T-helper 2 cell treated with Interferon-gamma antibody and Interleukin-4, amounts not matched to agents 5 μg/mL and 100 μg/mL, for 36 hours (primary cell): Measurements from ENCODE around the gene PTPN4.

Experiments used
- DNase-seq: peaks from one replicate; pipeline ENCODE4 v3.0.0; 2021; ENCODE audit warnings: low spot score
- H3K27ac Mint-ChIP-seq: one replicate; pipeline ENCODE4 v1.8.0; 2021; ENCODE audit warnings: mild to moderate bottlenecking, mixed read lengths
- H3K27me3 Mint-ChIP-seq: one replicate; pipeline ENCODE4 v1.8.0; 2021; ENCODE audit warnings: low read depth, mixed read lengths
- H3K36me3 Mint-ChIP-seq: one replicate; pipeline ENCODE4 v1.8.0; 2021; ENCODE audit warnings: low read depth, mixed read lengths
- H3K4me1 Mint-ChIP-seq: one replicate; pipeline ENCODE4 v1.8.0; 2021; ENCODE audit warnings: low read depth, mixed read lengths
- H3K4me3 Mint-ChIP-seq: one replicate; pipeline ENCODE4 v1.8.0; 2022; ENCODE audit warnings: mild to moderate bottlenecking, moderate library complexity, mixed read lengths
- H3K9me3 Mint-ChIP-seq: one replicate; pipeline ENCODE4 v1.8.0; 2021; ENCODE audit warnings: mixed read lengths

The PTPN4 gene

GRCh38 chr2:119819846-119820245 is 60.1 kb downstream of the PTPN4 start:
- Mint-ChIP-seq H3K36me3 (peaks cover 23% of the 10 kb centered on the region), H3K4me3 (no peak overlapping the region), H3K9me3 (peaks cover 16% of the 10 kb centered on the region), H3K27me3 (no peaks in the 10 kb centered on the region), H3K4me1 (peaks cover 18% of the 10 kb centered on the region), H3K27ac (no peak overlapping the region)
- no peak for DNase-seq

- Mint-ChIP-seq H3K36me3 (peaks cover 23% of the 10 kb centered on the region), H3K4me3 (no peak overlapping the region), H3K4me1 (peaks cover 18% of the 10 kb centered on the region), H3K27ac (no peak overlapping the region), H3K27me3 (no peaks in the 10 kb centered on the region), H3K9me3 (peaks cover 16% of the 10 kb centered on the region)
- DNase-seq = no peak
Observed at GRCh38 chr2:119820275-119820674, 60.6 kb downstream of the PTPN4 start.

GRCh38 chr2:119821266-119821665 is 61.5 kb downstream of the PTPN4 start:
- Mint-ChIP-seq H3K36me3 (peaks cover 19% of the 10 kb centered on the region), H3K4me1 (peaks cover 22% of the 10 kb centered on the region), H3K27me3 (no peaks in the 10 kb centered on the region), H3K27ac (no peak overlapping the region), H3K4me3 (no peak overlapping the region), H3K9me3 (peaks cover 16% of the 10 kb centered on the region)
- no peak for DNase-seq

DNA sequence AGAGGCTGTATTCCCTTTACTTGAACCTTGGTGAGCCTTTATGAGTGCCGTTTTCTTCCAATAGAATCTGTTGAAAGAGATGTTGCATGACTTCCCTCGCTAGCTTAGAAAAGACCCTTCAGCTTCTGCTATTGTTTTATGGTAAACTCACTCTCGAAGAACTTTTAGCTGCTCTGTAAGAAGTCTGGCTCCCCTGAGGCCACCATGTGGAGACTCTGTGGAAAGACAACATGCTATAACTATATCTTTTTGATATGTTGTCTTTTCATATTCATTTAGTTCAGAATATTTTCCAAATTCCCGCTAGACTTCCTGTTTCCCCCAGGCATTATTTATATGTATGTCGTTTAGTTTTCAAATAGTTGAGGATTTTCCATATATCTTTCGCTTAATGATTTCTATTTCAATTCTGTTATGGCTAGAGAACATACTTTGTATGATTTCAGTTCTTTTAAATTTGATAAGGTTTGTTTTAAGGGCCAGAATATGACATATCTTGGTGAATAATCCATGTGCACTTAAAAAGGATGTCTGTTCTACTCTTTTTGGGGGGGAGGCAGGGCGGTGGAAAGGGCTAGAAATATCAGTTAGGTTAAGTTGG is 64.1 kb downstream of the PTPN4 start:
- no peak for DNase-seq
- Mint-ChIP-seq H3K27me3 (no peaks in the 10 kb centered on the region), H3K4me1 (peaks cover 21% of the 10 kb centered on the region), H3K27ac (no peak overlapping the region), H3K9me3 (peaks cover 1% of the 10 kb centered on the region), H3K36me3 (peaks cover 3% of the 10 kb centered on the region), H3K4me3 (no peak overlapping the region)

DNA sequence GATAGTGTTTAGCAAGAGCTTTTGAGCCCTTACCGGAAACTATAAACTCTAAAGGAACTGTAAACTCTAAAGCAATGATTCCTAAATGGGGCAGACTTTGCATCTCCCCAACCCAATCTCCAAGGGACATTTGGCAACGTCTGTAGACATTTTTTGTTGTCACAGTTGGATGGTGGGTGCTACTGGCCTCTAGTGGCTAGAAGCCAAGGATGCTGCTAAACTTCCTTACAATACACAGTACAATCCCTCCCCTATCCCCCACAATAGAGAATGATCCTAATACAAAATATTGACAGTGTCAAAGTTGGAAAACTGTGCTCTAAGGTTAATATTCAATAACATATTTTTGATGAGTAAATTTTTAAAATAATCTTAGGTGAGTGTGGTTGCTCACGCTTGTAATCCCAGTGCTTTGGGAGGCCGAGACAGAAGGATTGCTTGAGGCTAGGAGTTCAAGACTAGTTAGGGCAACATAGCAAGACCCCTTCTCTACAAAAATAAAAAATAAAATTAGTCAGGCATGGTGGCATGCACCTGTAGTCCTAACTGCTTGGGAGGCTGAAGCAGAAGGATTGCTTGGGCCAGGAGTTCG is 66.7 kb downstream of the PTPN4 start:
- peaks cover 17% of the 10 kb centered on the region for H3K36me3 Mint-ChIP-seq
- H3K27me3 Mint-ChIP-seq = no peaks in the 10 kb centered on the region
- H3K27ac Mint-ChIP-seq = no peak overlapping the region
- H3K4me1 Mint-ChIP-seq = peaks cover 22% of the 10 kb centered on the region
- H3K9me3 Mint-ChIP-seq = peaks cover 15% of the 10 kb centered on the region
- DNase-seq = no peak
- no peak overlapping the region for H3K4me3 Mint-ChIP-seq

DNA sequence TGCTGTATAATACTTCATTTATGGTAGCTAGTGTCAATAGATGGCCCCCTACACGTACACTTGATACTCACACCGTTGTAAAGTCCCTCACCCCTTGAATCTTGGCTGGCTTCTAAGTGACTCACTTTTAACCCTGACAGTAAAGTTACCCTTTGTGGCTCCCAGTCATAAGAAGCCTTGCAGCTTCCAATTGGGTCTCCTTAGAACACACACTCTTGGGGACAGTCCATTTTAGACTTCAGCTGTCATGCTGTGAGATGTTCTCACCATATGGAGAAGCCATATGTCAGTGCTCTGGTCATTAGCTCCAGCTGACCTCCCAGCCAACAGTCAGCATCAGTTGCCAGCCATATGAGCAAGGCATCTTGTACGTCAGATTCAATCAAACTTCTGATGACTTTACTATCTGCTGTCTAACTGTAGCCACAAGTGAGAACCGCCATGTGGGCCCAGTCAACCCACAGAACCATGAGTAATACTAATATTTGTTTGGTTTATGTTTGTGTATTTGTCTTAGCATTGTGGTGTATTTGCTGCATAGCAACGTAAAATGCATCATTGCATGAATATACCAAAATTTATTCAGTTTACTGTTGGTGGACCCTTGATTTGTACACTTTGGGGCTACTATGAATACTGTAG is 68.3 kb downstream of the PTPN4 start:
- peaks cover 22% of the 10 kb centered on the region for H3K36me3 Mint-ChIP-seq
- peaks cover 15% of the 10 kb centered on the region for H3K9me3 Mint-ChIP-seq
- peaks cover 18% of the 10 kb centered on the region for H3K4me1 Mint-ChIP-seq
- no peak overlapping the region for H3K27ac Mint-ChIP-seq
- no peaks in the 10 kb centered on the region for H3K27me3 Mint-ChIP-seq
- no peak for DNase-seq
- H3K4me3 Mint-ChIP-seq = no peak overlapping the region

DNA sequence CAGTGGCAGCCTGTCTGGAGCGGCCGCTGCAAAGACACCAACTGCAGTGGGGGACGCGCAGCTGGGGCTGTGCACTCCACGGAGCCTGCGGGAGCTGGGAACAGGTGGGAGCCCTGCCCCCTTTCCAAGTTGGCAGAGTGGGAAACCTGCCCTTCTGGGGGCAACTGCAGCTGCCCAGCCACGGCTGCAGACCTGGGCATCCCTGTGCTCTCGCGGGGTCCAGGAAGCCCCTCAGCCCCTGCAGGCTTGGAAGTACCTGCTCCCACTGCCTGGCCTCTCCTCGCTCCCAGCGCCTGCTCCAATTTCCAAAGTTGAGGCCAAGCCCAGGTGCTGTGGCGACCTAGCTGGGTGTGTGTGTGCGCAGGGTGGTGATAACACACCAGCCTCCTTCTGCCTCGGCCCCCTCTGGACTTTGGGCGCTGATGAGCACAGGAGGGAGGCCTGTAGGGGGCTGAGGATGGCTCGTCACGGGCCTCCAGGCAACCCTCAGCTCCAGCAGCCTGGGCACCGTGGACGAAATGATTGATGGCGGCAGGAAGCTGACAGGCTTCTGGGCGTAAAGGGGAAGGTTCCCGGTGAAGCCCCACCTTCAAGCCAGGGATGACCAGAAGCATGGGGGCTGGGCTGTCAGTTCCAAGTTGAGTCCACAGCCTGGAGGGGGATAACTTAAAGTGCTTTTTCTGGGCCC is 76.9 kb downstream of the PTPN4 start:
- DNase-seq = no peak
- Mint-ChIP-seq H3K36me3 (peaks cover 3% of the 10 kb centered on the region), H3K27me3 (no peaks in the 10 kb centered on the region), H3K9me3 (no peaks in the 10 kb centered on the region), H3K4me3 (no peak overlapping the region), H3K27ac (no peak overlapping the region), H3K4me1 (peaks cover 18% of the 10 kb centered on the region)

GRCh38 chr2:119837350-119837749 is 77.6 kb downstream of the PTPN4 start:
- H3K27ac Mint-ChIP-seq = no peak overlapping the region

GRCh38 chr2:119837759-119838158 is 78.0 kb downstream of the PTPN4 start:
- Mint-ChIP-seq H3K4me3 (no peak overlapping the region), H3K4me1 (peaks cover 25% of the 10 kb centered on the region), H3K9me3 (peaks cover 3% of the 10 kb centered on the region), H3K36me3 (no peaks in the 10 kb centered on the region), H3K27ac (no peak overlapping the region), H3K27me3 (no peaks in the 10 kb centered on the region)
- no peak for DNase-seq

More at GRCh38 chr2:119837350-119837749, 77.6 kb downstream of the PTPN4 start:
- DNase-seq = no peak
- peaks cover 3% of the 10 kb centered on the region for H3K9me3 Mint-ChIP-seq
- H3K4me1 Mint-ChIP-seq = peaks cover 22% of the 10 kb centered on the region
- no peaks in the 10 kb centered on the region for H3K27me3 Mint-ChIP-seq
- H3K4me3 Mint-ChIP-seq = no peak overlapping the region
- no peaks in the 10 kb centered on the region for H3K36me3 Mint-ChIP-seq

DNA sequence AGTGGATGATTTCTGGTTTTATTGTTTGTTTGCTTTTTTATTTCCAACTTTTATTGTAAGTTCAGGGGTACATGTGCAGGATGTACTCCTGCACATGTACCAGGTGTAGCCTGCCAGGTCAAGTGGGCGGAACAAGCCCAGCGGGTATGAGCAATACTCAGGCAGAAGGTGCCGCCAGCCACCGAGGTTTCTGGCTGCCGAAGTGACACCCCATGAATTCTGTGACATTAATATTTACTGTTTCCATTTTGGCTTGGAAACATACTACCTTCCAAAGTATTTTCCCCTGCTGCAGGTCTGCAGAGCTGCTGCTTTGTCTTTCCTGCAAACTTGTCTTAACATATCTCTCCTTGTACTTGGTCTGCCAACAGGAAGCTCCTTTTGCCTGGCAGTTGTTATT is 78.5 kb downstream of the PTPN4 start:
- no peak for DNase-seq
- peaks cover 23% of the 10 kb centered on the region for H3K4me1 Mint-ChIP-seq

GRCh38 chr2:119841550-119841949 is 81.8 kb downstream of the PTPN4 start:
- Mint-ChIP-seq H3K4me1 (peaks cover 20% of the 10 kb centered on the region), H3K36me3 (peaks cover 4% of the 10 kb centered on the region), H3K4me3 (no peak overlapping the region), H3K27ac (no peak overlapping the region), H3K27me3 (no peaks in the 10 kb centered on the region), H3K9me3 (peaks cover 3% of the 10 kb centered on the region)
- DNase-seq = no peak

More for the DNA sequence above, 78.5 kb downstream of the PTPN4 start:
- peaks cover 3% of the 10 kb centered on the region for H3K9me3 Mint-ChIP-seq
- H3K4me3 Mint-ChIP-seq = no peak overlapping the region
- no peaks in the 10 kb centered on the region for H3K27me3 Mint-ChIP-seq
- peak overlapping the region; percentile 11 for H3K27ac Mint-ChIP-seq
- no peaks in the 10 kb centered on the region for H3K36me3 Mint-ChIP-seq

DNA sequence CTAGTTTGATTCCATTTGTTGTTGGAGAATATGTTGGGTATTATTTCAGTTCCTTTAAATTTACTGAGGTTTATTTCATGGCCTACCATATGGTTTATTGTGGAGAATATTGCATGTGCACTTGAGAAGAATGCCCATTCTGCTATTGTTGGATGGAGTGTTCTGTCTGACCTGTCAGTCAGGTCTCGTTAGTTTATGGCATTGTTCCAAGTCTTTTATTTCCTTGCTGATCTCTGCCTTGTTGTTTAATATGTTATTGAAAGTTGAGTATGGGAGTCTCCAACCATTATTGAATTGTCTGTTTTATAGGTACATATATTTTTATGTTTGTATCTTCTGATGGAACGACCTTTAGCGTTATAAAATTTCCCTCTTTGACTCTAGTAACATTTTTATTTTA is 86.3 kb downstream of the PTPN4 start:
- peaks cover 8% of the 10 kb centered on the region for H3K4me1 Mint-ChIP-seq
- H3K9me3 Mint-ChIP-seq = peaks cover 32% of the 10 kb centered on the region
- no peak overlapping the region for H3K4me3 Mint-ChIP-seq
- DNase-seq = no peak
- peaks cover 25% of the 10 kb centered on the region for H3K36me3 Mint-ChIP-seq
- no peaks in the 10 kb centered on the region for H3K27me3 Mint-ChIP-seq
- H3K27ac Mint-ChIP-seq = no peak overlapping the region

- H3K9me3 Mint-ChIP-seq = peaks cover 63% of the 10 kb centered on the region
- peaks cover 1% of the 10 kb centered on the region for H3K4me1 Mint-ChIP-seq
- H3K27me3 Mint-ChIP-seq = no peaks in the 10 kb centered on the region
- H3K36me3 Mint-ChIP-seq = peaks cover 45% of the 10 kb centered on the region
- DNase-seq = no peak
- no peak overlapping the region for H3K27ac Mint-ChIP-seq
- no peak overlapping the region for H3K4me3 Mint-ChIP-seq
Observed at GRCh38 chr2:119849838-119850565, 90.3 kb downstream of the PTPN4 start.
